Measurements from ENCODE around the gene PTPRK. TPM values are rescaled to one million over a fixed set of nuclear protein-coding genes. Genes with fewer than 3 reads are reported as not detected.

PTPRK gene
- total and polyA plus RNA-seq, 2 of the 8 experiments (the other 6 are each of a cell fraction or from before 2014, with no cell fraction given) = 11.4 to 47.3 TPM

- Histone ChIP-seq H3K4me3 (ENCODE audit: extremely low read depth in 1 of 4, insufficient read depth in 2 of 4, low read depth in 3 of 4, low read length in 4 of 4) (no peak overlapping the region), H4K20me1 (replicated peaks in 1 of 2; ENCODE audit: control insufficient read depth in 1 of 2, insufficient read depth in 2 of 2, low read length in 2 of 2) (no peaks in the 10 kb centered on the region), H2BK12ac (ENCODE audit: low read depth, low read length) (no peak overlapping the region), H2AK5ac (ENCODE audit: low read depth, low read length) (no peak overlapping the region), H3K18ac (ENCODE audit: extremely low read depth, low read length) (no peak overlapping the region), H3K4me1 (replicated peaks in 1 of 4; ENCODE audit: control insufficient read depth in 3 of 4, insufficient read depth in 4 of 4, low read length in 3 of 4) (no peaks in the 10 kb centered on the region), H3K27ac (ENCODE audit: low read depth, low read length) (no peak overlapping the region), H3K4ac (replicated peaks; ENCODE audit: insufficient read length, low read depth, low read length) (no peak overlapping the region), H3K23ac (ENCODE audit: insufficient read length) (no peak overlapping the region), H2BK120ac (replicated peaks; ENCODE audit: low read depth, low read length) (no peak overlapping the region), H2AFZ (ENCODE audit: low read length) (no peak overlapping the region), H3K56ac (replicated peaks; ENCODE audit: insufficient read length, low read depth, low read length) (no peak overlapping the region), H2BK5ac (ENCODE audit: low read depth, low read length) (no peak overlapping the region), H3K27me3 (replicated peaks in 1 of 4; ENCODE audit: control insufficient read depth in 3 of 4, extremely low read depth in 1 of 4, insufficient read depth in 3 of 4, low read length in 3 of 4) (no peaks in the 10 kb centered on the region), H3K14ac (ENCODE audit: insufficient read length) (no peak overlapping the region), H3K79me2 (ENCODE audit: control insufficient read depth in 1 of 2, insufficient read depth in 2 of 2, low read length in 2 of 2) (no peaks in the 10 kb centered on the region), H3K36me3 (ENCODE audit: control insufficient read depth in 2 of 4, insufficient read depth in 4 of 4, low read length in 3 of 4) (no peaks in the 10 kb centered on the region), H2BK15ac (ENCODE audit: low read length) (no peak overlapping the region), H4K5ac (ENCODE audit: insufficient read length, low read depth, low read length) (no peak overlapping the region), H3K79me1 (ENCODE audit: low read depth, low read length) (no peaks in the 10 kb centered on the region), H3K23me2 (ENCODE audit: low read depth, low read length) (no peaks in the 10 kb centered on the region), H3K9me3 (ENCODE audit: insufficient read depth in 2 of 2, low read depth in 1 of 2, low read length in 1 of 2) (no peaks in the 10 kb centered on the region), H3K4me2 (ENCODE audit: insufficient read depth in 1 of 2, low read depth in 2 of 2, low read length in 2 of 2) (no peak overlapping the region), H3K9ac (replicated peaks in 1 of 4; ENCODE audit: extremely low read depth in 1 of 4, low read depth in 3 of 4, low read length in 3 of 4) (no peak overlapping the region), H2BK20ac (ENCODE audit: low read length) (no peak overlapping the region), H4K91ac (replicated peaks; ENCODE audit: insufficient read length, low read length) (no peak overlapping the region), H4K8ac (ENCODE audit: extremely low read depth, insufficient read depth, low read length) (no peak overlapping the region)
- no peak for FAIRE-seq
- ChIA-PET CTCF (ENCODE audit: partially characterized antibody) (no interaction called here), POLR2A (ENCODE audit: partially characterized antibody) (no interaction called here)
- DNase-seq (ENCODE audit: low read depth in 1 of 2, low spot score in 2 of 2) = no peak
- 73% methylated on average over 1 of the region's 1 CpG; no CpG with 5 or more reads in 1 of the 2 experiments for WGBS, 2 experiments (ENCODE audit: extremely low coverage in 1 of 2, insufficient coverage in 1 of 2, insufficient read length in 1 of 2, insufficient replicate concordance in 2 of 2, low coverage in 1 of 2, low lambda C conversion rate in 2 of 2, missing lambda C conversion rate in 1 of 2)
- no peak for TF ChIP-seq CHD1 (IDR thresholded peaks at IDR 0.05; ENCODE audit: low read depth, low read length)
- no peak for TF ChIP-seq CBX8 (IDR thresholded peaks at IDR 0.05; ENCODE audit: borderline replicate concordance, low read depth, low read length)
- no peak for TF ChIP-seq HDAC2 (IDR thresholded peaks at IDR 0.05; ENCODE audit: borderline replicate concordance in 1 of 2, low read depth in 2 of 2, low read length in 2 of 2)
- TF ChIP-seq KDM1A (IDR thresholded peaks at IDR 0.05; ENCODE audit: borderline replicate concordance, low read length) = no peak
- TF ChIP-seq KDM5A (IDR thresholded peaks at IDR 0.05; ENCODE audit: low read length) = no peak
- TF ChIP-seq BRCA1 (IDR thresholded peaks at IDR 0.05; ENCODE audit: low read depth, low read length) = no peak
- no peak for TF ChIP-seq BCL11A (IDR thresholded peaks at IDR 0.05; ENCODE audit: low read depth in 2 of 2, low read length in 2 of 2)
- no peak for TF ChIP-seq NANOG (IDR thresholded peaks at IDR 0.05; ENCODE audit: insufficient read depth, low read depth, low read length, poor library complexity, severe bottlenecking)
- TF ChIP-seq NRF1 (IDR thresholded peaks at IDR 0.05; ENCODE audit: low read depth, low read length) = no peak
- no peak for TF ChIP-seq SP1 (IDR thresholded peaks at IDR 0.05; ENCODE audit: low read depth, low read length)
Measured at GRCh38 chr6:128124713-128125112, 395.7 kb downstream of the PTPRK start.
